ENCODE data around the gene ZFX. TPM values are rescaled to one million over a fixed set of nuclear protein-coding genes. Genes with fewer than 3 reads are reported as not detected.

The ZFX gene
- total RNA-seq, 3 donors from 2014 or later, result 32.7 to 65.1 (median 41.7) TPM

DNA sequence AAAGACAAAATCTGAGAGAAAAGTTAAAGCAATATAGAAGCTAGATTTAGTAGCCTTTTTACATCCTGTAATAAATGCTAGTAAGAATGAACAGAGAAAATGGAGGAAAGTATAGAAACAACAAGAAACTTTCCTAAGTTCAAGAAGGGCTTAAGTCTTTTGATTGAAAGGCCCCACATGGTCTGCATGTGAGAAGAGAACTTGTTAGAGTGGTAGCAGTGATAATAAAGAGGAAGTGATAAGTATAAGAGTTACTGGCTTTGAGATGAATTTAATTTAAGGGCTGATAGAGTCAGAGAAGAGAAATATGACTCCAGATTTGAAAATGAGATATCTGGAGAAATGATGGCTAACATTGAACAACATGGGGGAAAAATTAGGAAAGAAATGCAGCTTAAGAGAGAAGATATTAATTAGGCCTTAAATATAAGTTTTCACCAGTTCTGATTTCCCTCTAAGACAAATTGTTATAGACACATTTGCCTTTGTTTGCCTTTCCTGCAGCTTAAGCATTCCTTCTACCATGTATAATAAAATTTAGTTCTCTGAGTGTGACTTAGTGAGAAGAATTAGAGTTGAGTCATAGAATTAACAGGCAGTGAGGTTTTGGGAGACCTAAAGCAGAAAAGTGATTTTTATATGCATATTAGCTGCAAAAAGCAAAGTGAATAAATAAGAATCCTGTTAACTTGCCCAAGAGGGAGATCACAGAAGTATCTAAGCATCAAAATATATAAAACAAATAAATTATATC is 18.4 kb downstream of the ZFX start:
- peaks cover 8% of the 10 kb centered on the region for H3K4me1 ChIP-seq (ENCODE audit: low read depth)
- intact Hi-C loops (cut with DNase I, micrococcal nuclease), result no loop called here

DNA sequence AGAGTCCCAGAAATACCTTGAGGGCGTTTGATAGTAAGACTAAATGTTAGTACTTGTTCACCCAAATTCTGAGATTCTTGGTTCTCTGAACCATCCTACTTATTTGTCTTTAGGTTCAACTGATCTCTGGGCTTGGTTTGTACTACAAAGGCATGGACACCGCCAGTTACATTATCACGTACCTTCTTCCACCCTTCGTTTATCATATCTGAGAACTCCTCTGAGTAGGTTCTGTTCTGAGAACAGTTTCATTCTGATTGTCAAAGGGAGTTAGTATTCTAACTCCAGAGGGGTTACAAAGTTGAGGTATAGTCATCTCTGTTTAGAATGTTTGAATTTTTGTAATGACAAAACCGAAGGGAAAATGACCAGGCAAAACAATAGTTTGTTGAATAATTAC is 19.3 kb downstream of the ZFX start:
- no peak overlapping the region for H3K4me3 ChIP-seq
- no peaks in the 10 kb centered on the region for H3K36me3 ChIP-seq (ENCODE audit: low read depth)
- no peak for DNase-seq
- no peaks in the 10 kb centered on the region for H3K9me3 ChIP-seq
- peaks cover 8% of the 10 kb centered on the region for H3K4me1 ChIP-seq (ENCODE audit: low read depth)
- ATAC-seq, result no peak
- intact Hi-C loops (cut with DNase I, micrococcal nuclease), result no loop called here
- TF ChIP-seq, protein P1, sequence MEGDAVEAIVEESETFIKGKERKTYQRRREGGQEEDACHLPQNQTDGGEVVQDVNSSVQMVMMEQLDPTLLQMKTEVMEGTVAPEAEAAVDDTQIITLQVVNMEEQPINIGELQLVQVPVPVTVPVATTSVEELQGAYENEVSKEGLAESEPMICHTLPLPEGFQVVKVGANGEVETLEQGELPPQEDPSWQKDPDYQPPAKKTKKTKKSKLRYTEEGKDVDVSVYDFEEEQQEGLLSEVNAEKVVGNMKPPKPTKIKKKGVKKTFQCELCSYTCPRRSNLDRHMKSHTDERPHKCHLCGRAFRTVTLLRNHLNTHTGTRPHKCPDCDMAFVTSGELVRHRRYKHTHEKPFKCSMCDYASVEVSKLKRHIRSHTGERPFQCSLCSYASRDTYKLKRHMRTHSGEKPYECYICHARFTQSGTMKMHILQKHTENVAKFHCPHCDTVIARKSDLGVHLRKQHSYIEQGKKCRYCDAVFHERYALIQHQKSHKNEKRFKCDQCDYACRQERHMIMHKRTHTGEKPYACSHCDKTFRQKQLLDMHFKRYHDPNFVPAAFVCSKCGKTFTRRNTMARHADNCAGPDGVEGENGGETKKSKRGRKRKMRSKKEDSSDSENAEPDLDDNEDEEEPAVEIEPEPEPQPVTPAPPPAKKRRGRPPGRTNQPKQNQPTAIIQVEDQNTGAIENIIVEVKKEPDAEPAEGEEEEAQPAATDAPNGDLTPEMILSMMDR (IDR thresholded peaks at IDR 0.05), result no peak

More for the DNA sequence above, 18.4 kb downstream of the ZFX start:
- Histone ChIP-seq H3K9me3 (no peaks in the 10 kb centered on the region), H3K4me3 (no peak overlapping the region), H3K36me3 (ENCODE audit: low read depth) (no peaks in the 10 kb centered on the region)
- TF ChIP-seq, protein P1 (IDR thresholded peaks at IDR 0.05), result no peak
- ATAC-seq (no peak), DNase-seq (no peak)

DNA sequence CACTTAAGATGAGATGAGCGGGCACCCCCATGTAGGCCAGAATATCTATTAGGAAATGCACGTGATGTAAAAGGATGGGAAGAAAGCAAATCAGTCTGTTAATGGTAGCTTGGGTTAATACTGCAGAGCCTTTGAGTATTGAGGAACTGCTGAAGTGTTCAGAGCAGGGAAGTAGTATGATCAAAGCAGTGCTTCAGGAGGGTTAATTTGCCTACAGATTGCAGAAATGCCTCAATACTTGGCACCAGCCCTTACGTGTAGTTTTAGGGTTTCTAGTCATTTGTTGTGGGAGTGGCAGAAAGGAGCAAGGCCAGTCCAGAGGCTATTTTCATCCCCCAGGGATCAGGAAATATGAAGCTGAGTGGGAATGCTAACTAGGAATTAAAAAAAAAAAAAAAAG is 19.7 kb downstream of the ZFX start:
- DNase-seq (no peak), ATAC-seq (peak; percentile 61)
- intact Hi-C loops (cut with DNase I, micrococcal nuclease), result no loop called here
- Histone ChIP-seq H3K9me3 (no peaks in the 10 kb centered on the region), H3K4me3 (no peak overlapping the region), H3K36me3 (ENCODE audit: low read depth) (no peaks in the 10 kb centered on the region), H3K4me1 (ENCODE audit: low read depth) (peaks cover 6% of the 10 kb centered on the region)
- TF ChIP-seq, protein P1 (IDR thresholded peaks at IDR 0.05), result no peak

DNA sequence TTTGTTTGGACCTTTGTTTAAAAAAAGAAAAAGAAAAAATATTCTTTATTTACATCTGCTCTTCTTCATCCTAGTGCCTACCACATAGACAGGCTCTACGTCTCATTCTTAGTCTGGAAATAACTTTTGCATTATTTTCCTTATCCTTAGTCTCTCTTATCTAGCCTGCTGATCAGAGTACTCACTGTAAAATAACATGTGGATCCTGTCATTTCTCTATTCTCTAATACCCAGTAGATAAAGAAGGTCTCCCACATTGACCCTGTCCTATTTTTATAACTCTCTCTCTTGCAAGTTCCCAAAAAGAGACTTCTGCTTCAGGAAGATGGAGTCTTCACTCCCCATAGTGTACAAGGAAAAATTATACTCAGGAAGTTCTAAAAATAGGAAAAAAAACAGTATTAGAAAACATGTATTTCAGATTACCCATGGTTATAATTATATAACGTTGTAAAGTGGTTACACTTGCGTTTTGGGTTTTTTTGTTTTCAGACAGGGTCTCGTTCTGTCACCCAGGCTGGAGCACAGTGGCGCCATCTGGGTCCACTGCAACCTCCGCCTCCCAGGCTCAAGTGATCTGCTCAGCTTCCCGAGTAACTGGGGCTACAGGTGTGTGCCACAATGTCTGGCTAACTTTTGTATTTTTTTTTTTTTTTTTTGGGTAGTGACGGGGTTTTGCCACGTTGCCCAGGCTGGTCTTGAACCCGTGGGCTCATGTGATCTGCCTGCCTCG is 23.8 kb downstream of the ZFX start:
- no peak for DNase-seq
- no peaks in the 10 kb centered on the region for H3K36me3 ChIP-seq (ENCODE audit: low read depth)

DNA sequence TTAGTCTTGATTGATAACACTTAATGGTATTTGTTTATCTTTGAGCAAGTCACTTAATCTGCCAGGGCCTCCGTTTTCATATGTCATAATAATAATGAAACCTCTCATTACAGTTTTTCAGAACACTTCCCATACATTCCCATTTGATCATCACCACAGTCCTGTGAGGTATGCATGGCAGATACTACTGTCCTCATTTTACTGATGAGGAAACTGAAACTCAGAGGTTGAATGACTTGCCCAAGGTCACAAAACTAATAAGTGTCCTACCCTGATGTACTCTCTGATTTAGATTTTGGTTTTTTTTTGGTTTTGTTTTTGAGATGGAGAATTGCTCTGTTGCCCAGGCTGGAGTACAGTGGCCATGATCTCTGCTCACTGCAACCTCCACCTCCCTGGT is 25.7 kb downstream of the ZFX start:
- peaks cover 6% of the 10 kb centered on the region for H3K4me1 ChIP-seq (ENCODE audit: low read depth)
- no peaks in the 10 kb centered on the region for H3K9me3 ChIP-seq
- TF ChIP-seq, protein P1 (IDR thresholded peaks at IDR 0.05), result no peak
- no peak for ATAC-seq
- H3K36me3 ChIP-seq (ENCODE audit: low read depth), result no peaks in the 10 kb centered on the region
- intact Hi-C loops (cut with DNase I, micrococcal nuclease), result no loop called here
- no peak overlapping the region for H3K4me3 ChIP-seq
- DNase-seq, result no peak

More for the DNA sequence above, 23.8 kb downstream of the ZFX start:
- Histone ChIP-seq H3K4me1 (ENCODE audit: low read depth) (peaks cover 6% of the 10 kb centered on the region), H3K9me3 (no peaks in the 10 kb centered on the region), H3K4me3 (no peak overlapping the region)
- no peak for ATAC-seq
- TF ChIP-seq, protein P1 (IDR thresholded peaks at IDR 0.05), result no peak
- intact Hi-C loops (cut with DNase I, micrococcal nuclease), result no loop called here
